K562 (cell line): ENCODE results near the gene POMC. TPM values are rescaled to one million over a fixed set of nuclear protein-coding genes. Genes with fewer than 3 reads are reported as not detected.

ENCODE experiments used
- ATAC-seq: fragments of 200-7000 bp; cut with Tn5 transposase; 3 replicates; pipeline ENCODE4 v1.9.1; 2020; ENCODE audit warnings: moderate library complexity
- BruUV-seq: library from RNA; stranded (reverse); fragments of 400-500 nt; replicated peaks from 2 replicates; lab custom pipeline; 2021; lab: Mats Ljungman, UMichigan
- CTCF ChIA-PET: fragments of 300-600 bp; formaldehyde crosslinking; extraction: SDS; loops from one replicate; lab custom pipeline; 2021; ENCODE audit warnings: low intra/inter-chr PET ratio; lab: Yijun Ruan, JAX
- POLR2A ChIA-PET: fragments of 300-600, 350-650 bp; sonication (Branson Sonifier 250); formaldehyde crosslinking; extraction: SDS; loops from one replicate; lab custom pipeline; 2021; ENCODE audit warnings: antibody characterized with exemption, inconsistent platforms; lab: Yijun Ruan, JAX
- DNase-seq, 4 experiments: peaks; one replicate each; pipeline versions ENCODE4 v3.0.0 to v3.0.0-alpha.2; 2011 to 2018; ENCODE audit warnings: low spot score in 3 of 4, mixed read lengths in 3 of 4; ENCODE audit errors: extremely low read depth in 1 of 4
- FAIRE-seq: peaks from 2 replicates; lab custom pipeline; 2011; peaks lifted over from hg19 to GRCh38; lab: Jason Lieb, UNC
- H2AFZ ChIP-seq: 2 replicates; pipeline ENCODE4 v1.6.0; 2011; ENCODE audit warnings: low read depth, low read length, control low read depth, inconsistent platforms
- H3K27ac ChIP-seq: fragments of 200-600 bp; 3 replicates; pipeline ENCODE4 v1.8.0; 2011; ENCODE audit warnings: low read depth, mild to moderate bottlenecking, control low read depth, inconsistent platforms, low read length, moderate library complexity, mixed read lengths; ENCODE audit errors: extremely low read depth
- H3K27me3 ChIP-seq, 2 experiments: fragments of 300-600 bp in 1 of 2; 2 replicates in 1 of 2; 3 replicates in 1 of 2; pipeline versions ENCODE4 v1.6.0 to v1.8.0; 2011; ENCODE audit warnings: inconsistent platforms in 2 of 2, low read length in 2 of 2, mild to moderate bottlenecking in 1 of 2, mixed read lengths in 1 of 2, moderate library complexity in 1 of 2; ENCODE audit not compliant: control insufficient read depth in 2 of 2, insufficient read depth in 2 of 2
- H3K36me3 ChIP-seq: fragments of 300-600 bp; 3 replicates; pipeline ENCODE4 v1.8.0; 2011; ENCODE audit warnings: mild to moderate bottlenecking, low read length, inconsistent platforms; ENCODE audit not compliant: control insufficient read depth, insufficient read depth
- H3K4me1 ChIP-seq, 2 experiments: fragments of 200-600 bp in 1 of 2; replicated peaks in 1 of 2; 2 replicates in 1 of 2; 3 replicates in 1 of 2; pipeline versions ENCODE4 v1.5.1 to v1.8.0; 2011; ENCODE audit warnings: inconsistent platforms in 2 of 2, low read length in 2 of 2, mild to moderate bottlenecking in 1 of 2, mixed read lengths in 1 of 2, moderate library complexity in 1 of 2; ENCODE audit not compliant: control insufficient read depth in 2 of 2, insufficient read depth in 2 of 2
- H3K4me2 ChIP-seq: 2 replicates; pipeline ENCODE4 v1.6.1; 2011; ENCODE audit warnings: low read length, control low read depth, inconsistent platforms, mixed read lengths; ENCODE audit not compliant: insufficient read depth
- H3K4me3 ChIP-seq: fragments of 200-600 bp; sonication (generic), shearing (Covaris generic); 2 replicates; pipeline ENCODE4 v1.5.1; 2016; ENCODE audit warnings: control low read depth, inconsistent platforms
- H3K79me2 ChIP-seq: fragments of 200-600 bp; 3 replicates; pipeline ENCODE4 v1.8.0; 2011; ENCODE audit warnings: low read length, inconsistent platforms; ENCODE audit not compliant: control insufficient read depth, insufficient read depth
- H3K9ac ChIP-seq, 2 experiments: 2 replicates each; pipeline versions ENCODE4 v1.6.0 to v1.6.1; 2011; ENCODE audit warnings: low read depth in 2 of 2, low read length in 2 of 2, control low read depth in 1 of 2, inconsistent platforms in 1 of 2, mild to moderate bottlenecking in 1 of 2, mixed read lengths in 1 of 2; ENCODE audit not compliant: insufficient read depth in 1 of 2
- H3K9me1 ChIP-seq: one replicate; pipeline ENCODE4 v1.6.0; 2011; ENCODE audit warnings: inconsistent platforms, mild to moderate bottlenecking, low read length, moderate library complexity; ENCODE audit not compliant: control insufficient read depth, insufficient read depth
- H3K9me3 ChIP-seq: replicated peaks from 2 replicates; pipeline ENCODE4 v1.5.1; 2011; ENCODE audit warnings: low read depth, low read length, inconsistent platforms; ENCODE audit not compliant: control insufficient read depth, insufficient read depth
- H4K20me1 ChIP-seq: replicated peaks from 2 replicates; pipeline ENCODE4 v1.6.1; 2011; ENCODE audit warnings: low read length, inconsistent platforms, mixed read lengths; ENCODE audit not compliant: control insufficient read depth, insufficient read depth
- ARHGAP35 ChIP-seq: fragments of 450-650 bp; IDR thresholded peaks from 2 replicates; pipeline ENCODE4 v1.6.1; 2018; ENCODE audit not compliant: partially characterized antibody
- ASH1L ChIP-seq: fragments of 450-650 bp; IDR thresholded peaks from 2 replicates; pipeline ENCODE4 v1.6.1; 2018; ENCODE audit warnings: borderline replicate concordance, mild to moderate bottlenecking, low read depth; ENCODE audit not compliant: partially characterized antibody
- BCOR ChIP-seq: fragments of 450-650 bp; IDR thresholded peaks from 2 replicates; pipeline ENCODE4 v1.6.1; 2016
- CHD2 ChIP-seq: IDR thresholded peaks from 2 replicates; pipeline ENCODE4 v1.6.1; 2011; ENCODE audit warnings: low read depth, low read length
- ELF2 ChIP-seq: fragments of 250-450 bp; sonication (Bioruptor Pico); IDR thresholded peaks from 2 replicates; pipeline ENCODE4 v1.5.0; 2021; ENCODE audit warnings: mild to moderate bottlenecking
- ELF4 ChIP-seq: fragments of 450-650 bp; formaldehyde crosslinking; IDR thresholded peaks from 2 replicates; pipeline ENCODE4 v1.4.0; 2022; ENCODE audit warnings: missing genetic modification characterization
- FIP1L1 ChIP-seq: fragments of 200-400 bp; formaldehyde crosslinking; IDR thresholded peaks from 2 replicates; pipeline ENCODE4 v1.6.1; 2018; ENCODE audit warnings: mild to moderate bottlenecking, low read depth, low read length; ENCODE audit not compliant: poor library complexity, severe bottlenecking
- GATAD2A ChIP-seq: fragments of 450-650 bp; IDR thresholded peaks from 2 replicates; pipeline ENCODE4 v1.6.1; 2017
- GMEB1 ChIP-seq: fragments of 250-450 bp; sonication (Bioruptor Pico); IDR thresholded peaks from 2 replicates; pipeline ENCODE4 v1.4.0; 2020; ENCODE audit warnings: mild to moderate bottlenecking
- ILK ChIP-seq: fragments of 450-650 bp; IDR thresholded peaks from 2 replicates; pipeline ENCODE4 v1.6.1; 2016; ENCODE audit warnings: missing genetic modification characterization, low read depth, mild to moderate bottlenecking, missing compliant biosample characterization, moderate library complexity, borderline replicate concordance
- MBD2 ChIP-seq: sonication (generic); IDR thresholded peaks from 2 replicates; pipeline ENCODE4 v1.6.1; 2016; ENCODE audit warnings: low read depth, borderline replicate concordance
- MCM2 ChIP-seq: fragments of 450-650 bp; IDR thresholded peaks from 2 replicates; pipeline ENCODE4 v1.6.1; 2017; ENCODE audit warnings: low read depth, mild to moderate bottlenecking
- MIER1 ChIP-seq: fragments of 450-650 bp; IDR thresholded peaks from 2 replicates; pipeline ENCODE4 v1.6.1; 2016; ENCODE audit warnings: antibody characterized with exemption, mild to moderate bottlenecking, low read depth
- NUFIP1 ChIP-seq: fragments of 450-650 bp; IDR thresholded peaks from 2 replicates; pipeline ENCODE4 v1.6.1; 2018; ENCODE audit not compliant: partially characterized antibody
- POLR2A ChIP-seq: fragments of 450-650 bp; conservative IDR thresholded peaks from 2 replicates; pipeline ENCODE4 v1.6.1; 2016
- SMARCB1 ChIP-seq: IDR thresholded peaks from 2 replicates; pipeline ENCODE4 v1.6.1; 2011; ENCODE audit warnings: improper control_type of control experiment, low read depth; ENCODE audit not compliant: insufficient read length
- WHSC1 ChIP-seq: IDR thresholded peaks from one replicate; pipeline ENCODE4 v1.6.1; 2012; ENCODE audit warnings: low read length, control low read depth, inconsistent platforms
- ZNF740 ChIP-seq, 3 experiments: fragments of 200-800 bp in 1 of 3; sonication (Bioruptor generic) in 1 of 3; sonication (generic) in 1 of 3; formaldehyde crosslinking in 1 of 3; IDR thresholded peaks; 2 replicates each; pipeline versions ENCODE4 v1.6.1 to v1.8.0; 2016 to 2022; ENCODE audit warnings: mild to moderate bottlenecking in 2 of 3, missing compliant biosample characterization in 2 of 3, missing genetic modification characterization in 2 of 3, missing genetic modification reagents in 1 of 3
- WGBS: fragments of 100-300 bp; shearing (Covaris generic); methylation state at CpG from one replicate; pipeline ENCODE4 v1.1.6; 2016; ENCODE audit warnings: low coverage, mixed read lengths; ENCODE audit not compliant: insufficient coverage; ENCODE audit errors: missing lambda C conversion rate; 5-methylcytosine and 5-hydroxymethylcytosine counted together
- in situ Hi-C: fragments of 300-500 bp; cut with MboI; formaldehyde crosslinking; loops from 4 replicates; pipeline ENCODE4 v1.15.0; 2018; ENCODE audit warnings: inconsistent platforms, mixed read lengths
- intact Hi-C: fragments of 100-400 bp; cut with micrococcal nuclease; formaldehyde crosslinking; loops from 2 replicates; pipeline ENCODE4 v1.14.2; 2022
- polyA plus RNA-seq, 8 experiments: library from polyadenylated mRNA; depleted of rRNA in 4 of 8; stranded (reverse) in 5 of 8; unstranded in 3 of 8; fragments of >200 nt; fragmentation: Nextera tagmentation in 2 of 8; fragmentation: Illumina TruSeq in 1 of 8; extraction: Ambion mirVana in 2 of 8; extraction: Trizol in 1 of 8; gene quantifications; 2 replicates each; pipeline versions ENCODE4 v1.2.1 to v1.2.3, GENCODE V29; 2011 to 2014; ENCODE audit warnings: inconsistent platforms in 1 of 8, missing spikeins in 1 of 8
- total RNA-seq, 7 experiments: library from RNA; depleted of rRNA in 6 of 7; stranded (reverse); fragments of >200 nt in 6 of 7; fragmentation: Illumina TruSeq in 2 of 7; extraction: Trizol in 2 of 7; gene quantifications; 2 replicates each; pipeline versions ENCODE4 v1.2.1 to v1.2.3, GENCODE V29; 2011 to 2021; ENCODE audit warnings: low replicate concordance in 1 of 7
- TF ChIP-seq, protein P1 (sequence below): sonication (generic); formaldehyde crosslinking; IDR thresholded peaks from 2 replicates; pipeline ENCODE4 v1.8.0; 2022; ENCODE audit warnings: mild to moderate bottlenecking, missing genetic modification reagents

The POMC gene
- total and polyA plus RNA-seq, 9 of the 15 experiments (the other 6 are each of a cell fraction or from before 2014, with no cell fraction given) = not detected

DNA sequence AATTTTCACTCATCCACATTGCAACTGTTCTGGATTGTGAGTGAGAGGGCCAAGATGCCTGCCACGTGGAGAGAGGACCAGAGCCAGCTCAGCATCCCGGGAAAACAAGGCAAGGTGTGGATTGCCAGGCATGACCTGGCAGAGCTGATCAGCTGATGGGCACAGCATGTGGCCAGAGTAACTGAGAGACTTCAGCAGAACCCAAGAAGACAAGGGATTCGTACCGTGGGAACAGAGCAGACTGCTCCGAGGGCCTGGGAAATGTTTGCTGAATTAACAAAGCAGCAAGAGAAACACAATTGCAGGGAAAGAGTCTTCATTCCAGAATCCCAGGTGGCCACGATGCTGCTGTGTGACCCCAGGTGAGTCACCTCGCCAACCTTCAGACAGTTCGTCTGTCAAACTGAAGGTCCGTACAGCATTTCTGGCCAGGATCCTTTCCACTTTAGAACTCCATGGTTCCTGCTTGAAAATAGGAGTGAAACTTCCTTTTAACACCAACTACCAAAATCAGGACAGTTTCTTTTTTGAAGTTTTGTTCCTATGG is 26.3 kb upstream of the POMC start (continued):
- TF ChIP-seq BCOR (no peak), WHSC1 (no peak), ZNF740 (CRISPR knock-in tag; IDR thresholded peaks at IDR 0.05) (no peak), ZNF740 (tag; IDR thresholded peaks at IDR 0.05) (no peak), CHD2 (no peak), POLR2A (no peak), SMARCB1 (no peak), ASH1L (no peak), GATAD2A (no peak)
- TF ChIP-seq, protein P1, sequence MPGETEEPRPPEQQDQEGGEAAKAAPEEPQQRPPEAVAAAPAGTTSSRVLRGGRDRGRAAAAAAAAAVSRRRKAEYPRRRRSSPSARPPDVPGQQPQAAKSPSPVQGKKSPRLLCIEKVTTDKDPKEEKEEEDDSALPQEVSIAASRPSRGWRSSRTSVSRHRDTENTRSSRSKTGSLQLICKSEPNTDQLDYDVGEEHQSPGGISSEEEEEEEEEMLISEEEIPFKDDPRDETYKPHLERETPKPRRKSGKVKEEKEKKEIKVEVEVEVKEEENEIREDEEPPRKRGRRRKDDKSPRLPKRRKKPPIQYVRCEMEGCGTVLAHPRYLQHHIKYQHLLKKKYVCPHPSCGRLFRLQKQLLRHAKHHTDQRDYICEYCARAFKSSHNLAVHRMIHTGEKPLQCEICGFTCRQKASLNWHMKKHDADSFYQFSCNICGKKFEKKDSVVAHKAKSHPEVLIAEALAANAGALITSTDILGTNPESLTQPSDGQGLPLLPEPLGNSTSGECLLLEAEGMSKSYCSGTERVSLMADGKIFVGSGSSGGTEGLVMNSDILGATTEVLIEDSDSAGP (CRISPR knock-in tag) = no peak
- TF ChIP-seq, all 486 proteins: peak for 0

DNA sequence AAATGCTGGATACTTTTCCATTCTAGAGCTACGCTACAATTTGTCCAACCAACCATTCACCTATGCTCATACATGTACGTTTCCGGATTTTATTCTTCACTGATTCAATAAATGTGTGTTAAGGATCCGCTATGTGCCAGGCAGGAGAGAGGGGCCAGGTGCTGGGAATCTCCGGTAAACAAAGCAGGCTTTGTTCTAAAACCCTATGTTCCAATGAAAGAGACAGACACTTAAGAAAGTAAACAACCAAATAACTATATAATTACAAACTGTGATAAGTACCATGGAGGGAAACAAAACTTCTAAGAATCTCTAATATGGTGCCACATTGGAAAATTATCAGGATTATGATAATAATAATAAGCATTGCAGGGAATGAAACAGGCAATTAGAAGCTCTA is 22.2 kb upstream of the POMC start:
- FAIRE-seq (no peak), DNase-seq (no peak), ATAC-seq (no peak)
- H3K27me3 ChIP-seq = peaks cover 10 to 17% of the 10 kb centered on the region in 2 experiments
- 8% methylated on average over 5 of the region's 5 CpGs for WGBS
- H3K9me3 ChIP-seq = no peaks in the 10 kb centered on the region
- H3K9me1 ChIP-seq = no peaks in the 10 kb centered on the region
- no peak overlapping the region for H3K27ac ChIP-seq
- no peaks in the 10 kb centered on the region; a peak in 1 of 5 replicates for H3K4me1 ChIP-seq
- ChIA-PET POLR2A (no interaction called here), CTCF (no interaction called here)
- no peak overlapping the region for H3K4me2 ChIP-seq
- no peaks in the 10 kb centered on the region for H3K79me2 ChIP-seq
- H4K20me1 ChIP-seq = no peaks in the 10 kb centered on the region
- no peak overlapping the region for H3K4me3 ChIP-seq
- H3K36me3 ChIP-seq = no peaks in the 10 kb centered on the region
- BruUV-seq = no TSS peak
- no peak overlapping the region for H2AFZ ChIP-seq
- no peak for TF ChIP-seq ARHGAP35
- TF ChIP-seq ELF4 = no peak
- TF ChIP-seq NUFIP1 = no peak
- TF ChIP-seq ILK (tag) = no peak
- no peak for TF ChIP-seq MCM2
- no peak for TF ChIP-seq MBD2
- TF ChIP-seq GMEB1 = no peak
- no peak for TF ChIP-seq ELF2
- no peak for TF ChIP-seq MIER1
- TF ChIP-seq FIP1L1 = no peak
- intact Hi-C loops = no loop called here
- in situ Hi-C loops = no loop called here
- no peak overlapping the region for H3K9ac ChIP-seq
